PC-9 (cell line): ENCODE results near the gene PRSS21.

ENCODE experiments used
- EZH2 ChIP-seq: fragments of 200-600 bp; sonication (generic); IDR thresholded peaks from 2 replicates; pipeline ENCODE4 v1.8.0; 2017; ENCODE audit warnings: antibody characterized with exemption, low read depth
- TF ChIP-seq, protein P1 (sequence below): fragments of 200-600 bp; sonication (generic); conservative IDR thresholded peaks from 2 replicates; pipeline ENCODE4 v1.6.1; 2017; ENCODE audit warnings: mixed run types, antibody characterized with exemption, mild to moderate bottlenecking, moderate library complexity

DNA sequence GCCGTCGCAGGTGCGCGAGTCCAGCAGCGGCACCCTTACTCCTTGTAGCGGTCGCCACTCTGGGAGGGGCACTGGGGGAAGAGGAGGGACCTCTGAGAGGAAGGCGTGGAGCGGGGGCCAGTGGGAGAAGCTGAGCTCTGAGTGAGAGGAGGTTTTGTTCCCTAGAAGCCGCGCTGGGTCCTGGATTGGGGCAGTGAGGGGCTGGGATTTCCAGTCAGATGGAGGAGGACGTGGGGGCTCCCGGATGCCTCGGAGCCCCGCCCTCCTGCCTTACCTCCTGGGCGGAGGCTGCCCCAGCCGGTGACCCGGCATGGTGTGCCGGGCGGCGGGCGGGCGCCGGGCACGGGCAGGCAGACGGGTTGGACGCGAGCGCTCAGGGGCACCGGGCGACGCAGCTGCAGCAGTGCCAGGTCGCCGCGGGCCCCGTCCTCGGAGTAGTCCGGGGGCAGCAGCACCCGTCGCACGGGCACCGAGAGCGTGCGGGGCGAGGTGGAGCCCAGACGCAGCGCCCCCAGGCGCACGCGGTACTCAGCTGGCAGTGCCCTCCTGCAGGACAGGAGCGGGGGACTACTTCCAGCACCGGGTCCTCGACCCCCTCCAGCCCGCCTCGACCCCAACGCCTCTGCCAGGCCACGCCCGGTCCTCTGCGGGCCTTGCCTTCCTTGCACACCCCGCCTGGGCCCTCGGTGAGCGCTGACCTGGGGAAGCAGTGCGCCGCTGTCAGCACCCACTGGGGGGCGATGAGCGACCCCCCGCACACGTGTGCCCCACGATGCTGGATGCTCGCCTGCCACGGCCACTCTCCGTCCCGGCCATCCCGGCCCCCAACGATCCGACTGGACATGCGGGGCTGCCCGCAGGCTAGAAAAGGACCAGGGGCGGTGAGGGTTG, 31.7 kb upstream of the PRSS21 start:
- TF ChIP-seq, protein P1, sequence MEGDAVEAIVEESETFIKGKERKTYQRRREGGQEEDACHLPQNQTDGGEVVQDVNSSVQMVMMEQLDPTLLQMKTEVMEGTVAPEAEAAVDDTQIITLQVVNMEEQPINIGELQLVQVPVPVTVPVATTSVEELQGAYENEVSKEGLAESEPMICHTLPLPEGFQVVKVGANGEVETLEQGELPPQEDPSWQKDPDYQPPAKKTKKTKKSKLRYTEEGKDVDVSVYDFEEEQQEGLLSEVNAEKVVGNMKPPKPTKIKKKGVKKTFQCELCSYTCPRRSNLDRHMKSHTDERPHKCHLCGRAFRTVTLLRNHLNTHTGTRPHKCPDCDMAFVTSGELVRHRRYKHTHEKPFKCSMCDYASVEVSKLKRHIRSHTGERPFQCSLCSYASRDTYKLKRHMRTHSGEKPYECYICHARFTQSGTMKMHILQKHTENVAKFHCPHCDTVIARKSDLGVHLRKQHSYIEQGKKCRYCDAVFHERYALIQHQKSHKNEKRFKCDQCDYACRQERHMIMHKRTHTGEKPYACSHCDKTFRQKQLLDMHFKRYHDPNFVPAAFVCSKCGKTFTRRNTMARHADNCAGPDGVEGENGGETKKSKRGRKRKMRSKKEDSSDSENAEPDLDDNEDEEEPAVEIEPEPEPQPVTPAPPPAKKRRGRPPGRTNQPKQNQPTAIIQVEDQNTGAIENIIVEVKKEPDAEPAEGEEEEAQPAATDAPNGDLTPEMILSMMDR: no peak
- no peak for TF ChIP-seq EZH2
